ENCODE measurements around the gene RAD1. TPM values are rescaled to one million over a fixed set of nuclear protein-coding genes. Genes with fewer than 3 reads are reported as not detected.

Gene RAD1, protein sequence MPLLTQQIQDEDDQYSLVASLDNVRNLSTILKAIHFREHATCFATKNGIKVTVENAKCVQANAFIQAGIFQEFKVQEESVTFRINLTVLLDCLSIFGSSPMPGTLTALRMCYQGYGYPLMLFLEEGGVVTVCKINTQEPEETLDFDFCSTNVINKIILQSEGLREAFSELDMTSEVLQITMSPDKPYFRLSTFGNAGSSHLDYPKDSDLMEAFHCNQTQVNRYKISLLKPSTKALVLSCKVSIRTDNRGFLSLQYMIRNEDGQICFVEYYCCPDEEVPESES
- total RNA-seq, result 10 to 100 TPM; 12.3 to 12.8 TPM
- long read RNA-seq, full-length matches to known transcripts, result 10 of 20 reads
- long read RNA-seq, partial matches to known transcripts, result 1 of 20 reads
- long read RNA-seq, other reads (novel, unspliced or antisense), result 9 of 20 reads

DNA sequence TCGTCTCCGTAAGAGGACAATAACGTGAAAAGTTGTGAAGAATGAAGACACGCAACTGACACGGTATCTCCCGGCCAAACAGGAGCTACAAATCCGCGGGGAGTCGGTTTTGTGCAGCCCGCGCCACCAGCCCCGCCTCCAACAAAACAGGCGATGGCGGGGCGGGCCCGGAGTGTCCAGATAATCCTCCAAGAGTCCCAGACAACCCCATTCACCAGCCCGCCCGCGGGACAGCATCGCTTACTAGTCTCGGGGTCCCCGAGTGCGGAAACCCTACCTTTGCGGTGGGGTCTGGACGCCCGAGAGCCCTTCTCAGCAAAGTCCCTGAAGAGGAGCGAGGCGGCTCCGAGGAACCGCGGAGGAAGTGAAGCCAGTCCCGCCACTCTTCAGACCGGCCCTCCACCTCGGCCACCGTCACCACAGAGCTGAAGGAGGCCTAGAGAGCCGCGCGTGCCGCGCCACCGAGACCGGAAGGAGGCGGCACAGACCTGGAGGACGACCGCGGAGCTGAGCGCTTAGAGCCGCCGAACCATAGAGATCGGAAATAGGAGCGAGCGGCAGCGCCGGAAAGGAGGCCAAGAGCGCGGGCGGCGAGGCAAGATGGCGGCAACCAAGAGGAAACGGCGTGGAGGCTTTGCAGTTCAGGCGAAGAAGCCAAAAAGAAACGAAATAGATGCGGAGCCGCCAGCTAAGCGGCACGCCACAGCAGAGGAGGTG lies at the start of gene RAD1, which contains the start of gene BRIX1:
RAD1 (minus strand) TSS at position 366 of the 717 bp plus-strand sequence. CDS start 612 bp downstream, outside the sequence.
BRIX1 (plus strand) TSS at position 573 of the 717 bp plus-strand sequence; CDS start at position 601, 28 bp downstream.
- peak; percentile 99 for ATAC-seq
- peak; percentile 97 for DNase-seq
- intact Hi-C loops (cut with DNase I, micrococcal nuclease), result no loop called here

- DNase-seq (no peak), ATAC-seq (no peak)
- intact Hi-C loops (cut with DNase I, micrococcal nuclease), result no loop called here
Observed at GRCh38 chr5:34959323-34959722, 44.0 kb upstream of the RAD1 start.

- ATAC-seq (peak; percentile 63), DNase-seq (peak in 1 of 2 donors; percentile 10)
- intact Hi-C loops (cut with DNase I, micrococcal nuclease), result no loop called here
Observed at GRCh38 chr5:34957857-34958690, 42.8 kb upstream of the RAD1 start.

DNA sequence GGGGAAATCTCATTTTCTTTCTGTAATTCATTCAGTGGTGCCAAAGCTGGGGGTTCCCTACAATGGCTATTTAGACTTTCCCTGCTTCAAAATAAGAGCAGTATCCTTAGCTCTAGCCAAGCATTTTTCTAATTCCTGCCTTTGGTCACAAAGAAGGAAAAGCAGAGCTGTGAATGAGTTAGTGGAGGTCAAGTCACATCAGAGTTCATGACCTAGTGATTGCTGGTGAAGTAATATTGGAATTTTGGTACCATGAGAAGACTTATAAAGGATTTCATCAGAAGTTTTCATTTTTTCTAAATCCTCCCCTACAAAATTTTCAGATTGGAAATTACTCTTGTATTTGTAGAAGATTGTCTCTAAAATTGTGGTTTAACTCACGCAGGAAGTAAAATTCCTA lies 42.0 kb upstream of the RAD1 start:
- intact Hi-C loops (cut with DNase I, micrococcal nuclease), result no loop called here
- DNase-seq (no peak), ATAC-seq (no peak)

DNA sequence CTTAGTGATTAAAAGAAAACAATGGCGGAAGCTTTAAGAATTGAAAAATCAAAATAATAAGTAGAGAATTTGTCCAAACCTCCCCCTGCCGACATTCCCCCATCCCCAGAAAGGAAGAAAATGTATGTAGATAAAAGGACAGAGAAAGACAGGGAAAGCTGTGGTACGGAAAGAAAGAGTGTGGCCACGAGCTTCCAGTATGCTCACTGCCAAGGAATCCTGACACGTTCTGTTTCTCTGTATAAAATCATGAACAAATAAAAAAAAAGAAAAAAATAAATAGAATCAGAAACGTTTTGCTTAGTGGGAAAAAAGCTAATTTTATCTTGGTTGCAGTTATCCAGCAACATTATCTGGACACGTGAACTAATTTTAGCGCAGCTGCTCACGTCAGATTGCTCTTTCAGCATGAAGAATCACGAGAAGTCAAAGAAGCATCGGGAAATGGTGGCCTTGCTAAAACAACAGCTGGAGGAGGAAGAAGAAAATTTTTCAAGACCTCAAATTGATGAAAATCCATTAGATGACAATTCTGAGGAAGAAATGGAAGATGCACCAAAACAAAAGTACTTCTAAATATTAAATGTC lies 29.2 kb upstream of the RAD1 start:
- intact Hi-C loops (cut with DNase I, micrococcal nuclease), result no loop called here
- ATAC-seq (no peak), DNase-seq (no peak)

DNA sequence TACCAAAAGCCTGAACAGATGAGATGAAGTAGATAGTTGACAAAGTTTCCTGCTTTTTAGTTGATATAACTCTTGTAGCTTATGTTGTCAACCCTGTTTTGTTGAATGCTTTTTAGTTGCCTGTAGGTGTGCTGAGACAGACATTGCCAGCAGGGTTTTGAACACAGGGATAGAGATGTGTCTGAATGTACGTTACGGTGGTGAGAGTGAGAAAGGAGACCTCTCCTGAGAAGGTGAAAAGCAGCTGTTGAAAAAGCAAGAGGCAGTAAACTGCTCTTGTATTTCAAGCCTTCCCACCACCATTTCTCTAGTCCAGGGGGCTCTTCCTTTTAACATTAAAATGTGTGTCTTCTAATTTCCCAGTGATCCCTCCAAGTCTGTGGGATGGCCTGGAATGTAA lies 28.7 kb upstream of the RAD1 start:
- ATAC-seq (no peak), DNase-seq (no peak)
- intact Hi-C loops (cut with DNase I, micrococcal nuclease), result no loop called here

DNA sequence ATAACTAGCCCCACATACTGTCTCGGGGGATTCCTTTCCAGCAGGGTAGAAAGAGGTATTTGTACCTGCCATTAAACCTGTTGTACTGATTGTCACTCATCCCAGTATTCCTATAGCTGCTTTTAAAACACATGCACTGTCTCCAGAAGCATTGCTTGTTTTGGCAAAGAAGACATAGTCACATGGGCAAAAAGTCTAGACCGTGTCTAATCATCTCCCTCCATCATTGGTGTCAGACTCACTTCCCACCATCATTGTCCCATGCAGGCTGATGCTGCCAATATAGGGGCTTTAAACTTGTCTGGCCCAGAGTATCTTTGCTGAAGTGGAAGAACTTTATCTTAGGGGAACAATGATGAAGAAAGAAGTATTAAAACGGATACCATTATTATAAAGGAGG lies 26.6 kb upstream of the RAD1 start:
- intact Hi-C loops (cut with DNase I, micrococcal nuclease), result no loop called here
- DNase-seq (no peak), ATAC-seq (no peak)

GRCh38 chr5:34932947-34933346 lies 17.6 kb upstream of the RAD1 start:
- intact Hi-C loops (cut with DNase I, micrococcal nuclease), result no loop called here
- DNase-seq (no peak), ATAC-seq (no peak)

GRCh38 chr5:34930870-34931269 lies 15.6 kb upstream of the RAD1 start:
- ATAC-seq (no peak), DNase-seq (no peak)
- intact Hi-C loops (cut with DNase I, micrococcal nuclease), result no loop called here

DNA sequence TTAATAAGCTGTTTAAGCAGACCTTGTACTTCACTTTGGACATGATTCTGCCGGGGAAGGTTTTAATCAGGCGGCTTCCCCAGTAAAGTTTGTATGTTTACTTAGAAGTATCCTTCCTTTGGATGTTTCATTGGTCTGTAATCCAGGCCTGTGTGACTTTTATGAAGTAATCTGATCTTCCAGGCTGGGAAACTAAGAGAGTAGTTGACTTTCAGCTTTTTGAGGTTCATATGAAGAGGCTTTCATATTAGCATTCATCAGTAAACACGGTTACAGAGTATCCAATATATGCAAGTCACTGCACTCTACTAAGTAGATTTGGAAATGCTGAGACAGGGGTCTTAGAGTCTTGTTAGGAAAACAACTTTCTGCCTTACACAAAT lies 15.1 kb upstream of the RAD1 start:
- ATAC-seq (no peak), DNase-seq (no peak)
- intact Hi-C loops (cut with DNase I, micrococcal nuclease), result no loop called here

GRCh38 chr5:34929720-34930461 lies 14.6 kb upstream of the RAD1 start:
- ATAC-seq, result peak; percentile 75
- peak; percentile 91 to 92 for DNase-seq
- intact Hi-C loops (cut with DNase I, micrococcal nuclease), result no loop called here

DNA sequence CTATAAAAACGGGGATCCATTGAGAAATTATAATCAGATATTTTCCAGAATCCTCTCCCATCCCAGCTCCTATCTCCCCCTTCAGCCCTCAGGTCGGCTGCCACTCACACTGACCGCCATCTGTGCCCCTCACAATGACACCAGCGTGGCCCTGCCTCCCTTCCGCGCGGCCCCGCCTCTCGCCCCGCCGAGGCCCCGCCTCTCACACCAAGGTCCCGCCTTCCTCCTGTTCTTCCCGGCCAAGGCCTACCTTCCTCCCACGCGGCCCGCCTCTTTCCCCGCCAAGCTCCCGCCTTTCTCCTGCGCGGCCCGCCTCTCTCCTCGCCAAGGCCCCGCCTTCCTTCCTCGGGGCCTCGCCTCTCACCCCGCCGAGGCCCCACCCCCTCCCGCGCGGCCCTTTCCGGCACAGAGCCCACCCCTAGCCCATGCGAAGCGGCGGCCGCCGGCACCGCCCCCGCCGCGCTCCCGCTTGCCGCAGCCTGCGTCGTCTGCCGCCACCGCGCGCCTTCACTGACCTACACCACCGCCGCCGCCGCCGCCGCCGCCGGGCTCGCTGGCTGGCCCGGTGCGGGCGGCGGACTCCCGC lies 13.9 kb upstream of the RAD1 start, which contains the start of gene DNAJC21:
DNAJC21 (plus strand) TSS at position 426 of the 586 bp plus-strand sequence. CDS start 261 bp downstream, outside the sequence.
- intact Hi-C loops (cut with DNase I, micrococcal nuclease), result no loop called here
- ATAC-seq, result peak; percentile 91
- peak; percentile 98 for DNase-seq

GRCh38 chr5:34928267-34928666 lies 13.0 kb upstream of the RAD1 start:
- intact Hi-C loops (cut with DNase I, micrococcal nuclease), result no loop called here
- ATAC-seq (no peak), DNase-seq (no peak)

- ATAC-seq, result no peak
- DNase-seq, result no peak
- intact Hi-C loops (cut with DNase I, micrococcal nuclease), result no loop called here
Observed at GRCh38 chr5:34927785-34928184, 12.5 kb upstream of the RAD1 start.

GRCh38 chr5:34926318-34926888 lies 11.1 kb upstream of the RAD1 start:
- intact Hi-C loops (cut with DNase I, micrococcal nuclease), result no loop called here
- no peak for ATAC-seq
- no peak for DNase-seq

DNA sequence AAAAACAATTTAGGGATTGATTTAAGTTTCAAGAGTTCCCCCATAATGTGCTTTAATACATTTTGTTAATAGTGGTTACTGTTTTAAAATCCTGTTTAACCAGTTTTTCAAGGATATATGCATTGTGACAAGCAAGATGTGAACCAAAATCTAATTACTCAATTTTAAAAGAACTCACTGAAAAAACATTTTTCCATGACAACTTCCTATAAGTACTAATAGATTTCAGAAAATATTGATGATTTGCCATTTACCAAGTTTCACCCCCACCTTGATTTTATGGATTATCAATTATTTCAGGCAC lies 9.1 kb upstream of the RAD1 start:
- no peak for ATAC-seq
- intact Hi-C loops (cut with DNase I, micrococcal nuclease), result no loop called here
- no peak for DNase-seq

DNA sequence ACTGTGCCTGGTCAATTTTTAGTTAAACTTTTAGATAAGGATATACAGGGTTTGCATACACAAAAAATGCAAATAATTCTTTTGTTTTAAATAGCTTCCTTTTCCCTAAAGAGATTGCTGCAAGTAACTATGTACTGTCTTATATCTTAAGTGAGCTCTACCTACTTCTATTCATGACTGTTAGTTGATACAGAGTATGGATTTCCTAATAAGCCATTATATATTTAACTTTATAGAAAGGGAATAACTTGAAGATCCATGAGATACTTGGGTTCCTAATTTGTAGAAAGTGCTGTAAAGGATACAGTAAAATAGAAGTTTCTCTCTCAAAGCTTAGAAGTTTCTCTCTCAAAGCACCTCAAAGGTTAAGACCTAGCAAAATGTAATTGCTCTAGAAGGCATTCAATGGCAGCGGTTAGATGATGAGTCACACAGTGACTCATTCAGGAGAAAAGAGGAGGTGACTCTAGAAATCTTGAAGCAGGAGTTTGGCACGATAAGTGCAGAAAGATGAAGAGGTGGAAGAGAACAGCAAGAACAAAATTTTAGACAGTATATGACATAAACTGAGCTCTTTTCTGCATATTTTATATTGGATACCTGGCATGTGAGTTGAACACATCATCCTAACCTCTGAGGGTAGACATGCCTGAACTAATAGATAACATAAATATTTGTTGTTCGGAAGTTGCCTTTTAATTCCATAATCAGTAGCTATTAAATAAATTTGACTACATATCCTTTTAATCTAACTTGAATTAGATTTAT lies 8.6 kb upstream of the RAD1 start:
- intact Hi-C loops (cut with DNase I, micrococcal nuclease), result no loop called here
- peak; percentile 85 for ATAC-seq
- DNase-seq, result no peak
